GM21825 (cell line): Measurements from ENCODE around the gene S100A1.

Experiments used
- ATAC-seq: cut with Tn5 transposase; IDR thresholded peaks from one replicate; pipeline ENCODE4 v1.9.1; 2021; ENCODE audit warnings: mild to moderate bottlenecking, moderate library complexity; ENCODE audit not compliant: unreplicated experiment

The S100A1 gene

GRCh38 chr1:153679337-153680119, 51.3 kb downstream of the S100A1 start:
- ATAC-seq = no peak

DNA sequence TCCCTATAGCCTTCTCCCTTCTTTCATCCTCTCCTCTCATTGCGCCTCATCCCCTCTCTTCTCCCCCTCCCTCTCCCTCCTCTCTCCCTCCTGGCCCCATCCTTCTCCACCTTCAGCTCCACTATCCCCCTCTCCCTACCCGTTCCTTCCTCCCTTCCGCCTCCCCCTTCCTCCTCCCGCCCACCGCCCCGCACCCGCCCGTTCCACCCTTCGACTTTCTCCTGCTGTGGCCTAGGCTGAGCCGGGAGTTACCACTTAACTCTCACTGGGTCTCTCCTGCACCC, 51.8 kb downstream of the S100A1 start:
- no peak for ATAC-seq
